K562 (cell line): ENCODE measurements around the gene BNIP5.

Source experiments
- CHD1 ChIP-seq: fragments of 200-600 bp; sonication (generic); IDR thresholded peaks from one replicate; pipeline ENCODE4 v1.6.1; 2012; ENCODE audit warnings: mild to moderate bottlenecking, moderate library complexity, low read length, inconsistent platforms
- PPARD ChIP-seq: fragments of 250-450 bp; sonication (Bioruptor Pico); IDR thresholded peaks from 2 replicates; pipeline ENCODE4 v1.8.0; 2022; ENCODE audit warnings: inconsistent platforms, mild to moderate bottlenecking, moderate library complexity
- PTTG1 ChIP-seq: fragments of 450-650 bp; IDR thresholded peaks from 2 replicates; pipeline ENCODE4 v1.6.1; 2016; ENCODE audit warnings: low read depth, mild to moderate bottlenecking, missing genetic modification characterization, missing compliant biosample characterization
- RAD21 ChIP-seq, 2 experiments: fragments of 250-450 bp in 1 of 2; fragments of 450-650 bp in 1 of 2; sonication (Bioruptor Pico) in 1 of 2; formaldehyde crosslinking in 1 of 2; IDR thresholded peaks in 1 of 2; conservative IDR thresholded peaks in 1 of 2; 2 replicates each; pipeline versions ENCODE4 v1.4.0 to v1.8.0; 2020 to 2022; ENCODE audit warnings: mild to moderate bottlenecking in 2 of 2, moderate library complexity in 1 of 2
- RBM22 ChIP-seq: fragments of 200-400 bp; formaldehyde crosslinking; IDR thresholded peaks from 2 replicates; pipeline ENCODE4 v1.6.1; 2018; ENCODE audit warnings: low read length, low read depth; ENCODE audit not compliant: poor library complexity, severe bottlenecking
- WHSC1 ChIP-seq: IDR thresholded peaks from one replicate; pipeline ENCODE4 v1.6.1; 2012; ENCODE audit warnings: low read length, control low read depth, inconsistent platforms
- TF ChIP-seq, protein P1 (sequence below): fragments of 250-450 bp; sonication (Bioruptor Pico); IDR thresholded peaks from 2 replicates; pipeline ENCODE4 v1.6.1; 2021; ENCODE audit warnings: mild to moderate bottlenecking

DNA sequence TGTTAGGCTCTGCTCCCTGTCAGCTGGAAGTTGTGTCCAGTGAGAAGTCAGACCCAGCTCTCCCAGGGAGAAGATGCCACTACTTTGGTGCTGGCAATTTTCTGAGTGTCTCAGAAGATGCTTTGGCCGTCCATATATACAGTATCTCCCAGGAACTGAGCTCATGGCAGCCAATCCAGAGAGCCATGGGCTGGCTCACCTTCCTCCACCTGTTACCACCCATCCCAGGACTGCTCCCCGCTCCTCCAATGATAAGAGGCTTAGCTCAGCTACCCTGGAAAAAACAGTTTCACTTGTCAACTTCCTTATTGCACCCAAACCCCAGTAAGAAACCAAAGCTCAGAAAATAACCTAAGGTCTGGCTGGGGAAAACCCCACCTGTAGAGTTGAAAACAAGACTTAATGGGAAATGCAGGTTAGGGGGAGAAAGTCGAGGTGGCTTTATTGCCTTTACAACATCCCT is at the start of gene BNIP5:
- TF ChIP-seq, protein P1, sequence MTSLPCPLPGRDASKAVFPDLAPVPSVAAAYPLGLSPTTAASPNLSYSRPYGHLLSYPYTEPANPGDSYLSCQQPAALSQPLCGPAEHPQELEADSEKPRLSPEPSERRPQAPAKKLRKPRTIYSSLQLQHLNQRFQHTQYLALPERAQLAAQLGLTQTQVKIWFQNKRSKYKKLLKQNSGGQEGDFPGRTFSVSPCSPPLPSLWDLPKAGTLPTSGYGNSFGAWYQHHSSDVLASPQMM (CRISPR knock-in tag), result no peak
- TF ChIP-seq PTTG1 (tag) (no peak), CHD1 (no peak), WHSC1 (no peak), RBM22 (no peak), PPARD (CRISPR knock-in tag) (no peak), RAD21 (CRISPR knock-in tag; conservative IDR thresholded peaks at IDR 0.05 in 1 of 2, IDR thresholded peaks at IDR 0.05 in 1 of 2) (no peak)
